GM19395 (cell line): ENCODE data around the gene HDAC4.

Experiments
- ATAC-seq: cut with Tn5 transposase; IDR thresholded peaks from one replicate; pipeline ENCODE4 v1.9.1; 2021; ENCODE audit warnings: mild to moderate bottlenecking, moderate library complexity; ENCODE audit not compliant: unreplicated experiment

Gene HDAC4

GRCh38 chr2:239370876-239371725 is 29.7 kb downstream of the HDAC4 start:
- ATAC-seq = no peak

GRCh38 chr2:239370403-239370802 is 30.4 kb downstream of the HDAC4 start:
- no peak for ATAC-seq

DNA sequence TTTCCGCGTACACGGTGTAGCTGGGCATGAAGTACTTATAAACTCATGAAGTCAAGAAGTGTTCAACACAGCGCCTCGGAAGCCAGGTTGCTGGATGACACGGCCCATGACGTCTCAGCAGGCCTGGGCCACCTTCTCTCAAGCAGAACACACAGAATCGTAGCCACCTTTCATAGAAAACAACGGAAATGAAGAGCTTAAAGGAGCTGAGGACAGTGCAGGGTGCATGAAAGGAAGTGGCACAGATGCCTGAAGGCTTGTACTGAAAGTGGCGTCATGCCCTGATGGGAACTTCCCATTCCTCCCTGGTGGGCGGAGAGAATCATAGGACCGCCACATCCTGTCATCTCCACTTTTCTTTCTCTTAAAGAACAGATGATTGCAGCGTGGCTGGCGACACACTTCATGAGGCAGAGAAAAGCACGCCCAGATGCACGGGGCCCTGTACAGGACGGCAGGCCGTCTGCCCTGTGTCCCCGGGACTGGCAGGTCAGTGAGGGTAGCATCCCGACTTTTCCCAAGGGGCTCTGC is 31.1 kb downstream of the HDAC4 start:
- peak; percentile 89 for ATAC-seq

DNA sequence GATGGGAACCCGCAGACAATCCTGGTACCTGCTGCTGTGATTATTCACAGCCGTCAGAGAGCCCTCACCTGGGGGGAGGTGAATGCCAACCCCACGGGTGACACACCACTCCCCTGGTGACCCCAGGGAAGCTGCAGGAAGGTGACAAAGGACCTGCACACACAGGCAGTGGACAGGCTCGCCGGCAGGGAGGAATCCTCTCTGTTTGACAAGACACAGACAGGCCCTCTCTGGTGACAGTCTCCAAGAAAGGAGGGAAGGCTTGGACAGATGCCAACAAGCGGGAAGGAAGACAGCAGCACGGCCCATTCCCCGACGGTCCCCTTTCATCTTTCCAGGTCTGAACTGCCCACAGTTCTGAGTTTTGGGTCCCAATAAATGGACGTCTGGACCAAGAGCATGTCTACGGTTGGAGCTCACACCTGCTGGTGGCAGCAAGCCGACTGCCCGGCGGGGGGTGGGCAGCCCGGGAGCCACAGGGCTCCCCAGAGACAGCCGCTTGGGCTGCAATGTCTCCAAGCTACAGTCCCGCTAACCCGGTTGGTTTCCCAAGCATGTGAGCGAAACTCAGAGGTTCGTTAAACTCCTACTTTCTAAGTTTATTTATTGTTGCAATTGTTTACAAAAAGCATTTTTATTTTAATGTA is 31.8 kb downstream of the HDAC4 start:
- peak; percentile 18 for ATAC-seq

- ATAC-seq = no peak
Measured at GRCh38 chr2:239368321-239368720, 32.5 kb downstream of the HDAC4 start.

- ATAC-seq = no peak
Measured at GRCh38 chr2:239366740-239367139, 34.1 kb downstream of the HDAC4 start.

- no peak for ATAC-seq
Measured at GRCh38 chr2:239365782-239366435, 34.9 kb downstream of the HDAC4 start.

GRCh38 chr2:239365071-239365781 is 35.6 kb downstream of the HDAC4 start:
- no peak for ATAC-seq

DNA sequence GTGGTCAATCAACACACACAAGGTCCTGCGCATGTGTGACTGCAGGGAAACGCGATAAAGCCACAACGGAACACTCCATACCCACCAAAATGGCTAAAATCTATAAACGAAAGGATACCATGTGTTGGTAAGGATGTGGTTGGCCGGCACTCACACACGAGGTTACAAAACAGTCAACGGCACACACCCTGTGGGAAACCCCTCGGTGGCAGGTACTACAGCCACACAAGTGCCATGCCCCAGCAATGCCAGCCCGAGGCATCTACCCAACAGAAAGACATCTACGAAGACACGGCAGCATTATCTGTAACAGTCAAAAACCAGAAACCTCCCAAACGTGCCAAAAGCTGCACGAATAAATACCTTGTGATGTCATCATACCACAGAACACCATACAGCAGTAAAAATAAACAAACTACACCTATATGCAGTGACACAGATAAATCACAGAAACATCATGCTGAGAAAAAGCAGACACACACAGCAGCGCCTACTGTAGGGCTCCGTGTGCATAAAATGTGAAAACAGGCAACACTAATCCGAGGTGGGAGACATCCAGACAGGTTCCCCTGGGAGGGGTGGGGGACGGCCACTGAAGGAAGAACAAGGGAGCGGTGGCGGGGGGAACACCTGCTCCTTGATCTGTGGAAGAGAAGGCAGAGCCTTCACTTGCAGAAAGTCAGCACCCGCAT is 36.7 kb downstream of the HDAC4 start:
- ATAC-seq = no peak

GRCh38 chr2:239362507-239362906 is 38.3 kb downstream of the HDAC4 start:
- no peak for ATAC-seq

- ATAC-seq = no peak
Measured at GRCh38 chr2:239361311-239361642, 39.5 kb downstream of the HDAC4 start.

- ATAC-seq = no peak
Measured at GRCh38 chr2:239360421-239361310, 40.2 kb downstream of the HDAC4 start.

DNA sequence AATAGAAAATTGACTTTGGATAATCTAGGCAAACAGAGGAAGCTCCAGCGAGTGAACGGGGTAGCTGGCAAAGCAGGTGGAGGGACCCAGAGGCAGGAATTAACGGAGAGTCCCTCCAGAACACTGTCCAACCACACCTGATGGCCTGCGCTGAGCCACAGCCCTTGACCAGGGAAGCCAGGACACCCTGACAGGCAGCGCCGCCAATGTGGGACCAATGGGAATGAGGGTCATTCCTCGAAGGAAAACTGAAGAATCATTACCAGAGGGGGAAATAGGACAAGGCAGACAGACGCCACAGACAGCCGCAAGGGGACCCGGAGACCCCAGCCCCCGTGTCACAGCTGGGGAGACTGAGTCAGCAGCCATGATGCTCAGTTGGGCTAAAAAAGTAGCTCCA is 40.8 kb downstream of the HDAC4 start:
- ATAC-seq = no peak

DNA sequence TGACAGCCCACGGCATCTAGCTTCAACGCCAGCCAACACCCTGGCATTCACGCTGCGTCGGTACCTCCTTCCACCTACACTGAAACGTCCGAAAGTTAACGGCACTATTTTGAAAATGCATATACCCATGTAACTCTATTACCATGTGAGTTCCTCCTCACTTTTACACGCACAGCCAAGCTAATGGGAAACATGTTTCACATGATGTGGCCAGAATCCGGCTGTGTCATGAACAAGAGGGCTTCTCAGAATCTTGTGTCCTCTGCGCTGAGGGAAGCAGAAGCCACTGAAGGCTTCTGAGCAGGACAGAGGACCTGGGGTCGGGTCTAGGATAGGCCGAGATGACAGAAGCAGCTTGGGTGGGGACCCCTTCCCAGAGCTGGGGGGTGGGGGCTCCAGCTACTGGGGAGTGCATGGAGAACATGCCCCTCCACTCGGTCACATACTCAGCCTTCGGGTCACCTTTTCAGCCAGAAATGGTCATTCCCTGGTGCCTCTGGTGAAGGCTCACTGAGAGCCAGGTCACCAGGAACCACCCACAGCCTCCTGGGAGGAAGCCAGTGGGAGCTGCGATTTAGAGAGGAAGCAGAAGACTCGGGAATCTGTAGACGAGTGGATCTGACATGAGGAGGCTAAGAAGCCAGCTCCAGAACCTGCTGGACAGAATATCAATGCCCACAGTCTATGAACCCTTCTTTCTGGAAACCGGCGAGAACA is 41.5 kb downstream of the HDAC4 start:
- no peak for ATAC-seq

DNA sequence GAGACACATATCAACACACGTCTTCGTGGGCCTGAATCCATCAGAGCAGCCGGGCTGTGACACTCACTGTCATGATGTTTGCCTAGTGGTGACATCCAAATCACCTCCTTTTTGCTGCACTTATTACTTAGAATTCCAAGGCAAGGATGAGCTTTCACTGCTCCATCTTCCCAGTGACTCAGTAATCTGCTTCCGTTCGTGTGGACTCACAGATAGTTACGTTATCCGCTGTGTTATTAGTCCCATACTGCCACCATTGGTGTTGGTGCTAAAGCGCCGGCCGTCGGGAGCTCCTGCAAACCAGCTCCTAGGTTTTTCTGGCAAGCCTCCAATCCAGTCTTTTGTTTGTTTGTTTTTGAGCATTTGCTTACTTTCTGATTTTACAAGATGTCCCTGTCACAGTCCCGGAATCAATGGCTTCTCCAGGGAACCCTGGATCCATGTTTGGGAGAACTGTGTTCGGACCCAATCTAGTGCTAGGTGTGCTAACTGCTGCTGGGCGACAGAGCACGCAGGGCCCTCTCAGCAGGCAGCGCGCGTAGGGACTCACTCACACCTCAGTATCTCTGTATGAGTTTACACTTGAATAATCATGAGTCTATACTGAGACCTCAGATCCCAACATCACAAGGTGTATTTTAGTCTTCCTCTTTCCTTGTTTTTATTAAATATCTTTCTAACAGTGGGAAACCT is 42.6 kb downstream of the HDAC4 start:
- ATAC-seq = no peak

- ATAC-seq = no peak
Measured at GRCh38 chr2:239355724-239356123, 45.1 kb downstream of the HDAC4 start.

DNA sequence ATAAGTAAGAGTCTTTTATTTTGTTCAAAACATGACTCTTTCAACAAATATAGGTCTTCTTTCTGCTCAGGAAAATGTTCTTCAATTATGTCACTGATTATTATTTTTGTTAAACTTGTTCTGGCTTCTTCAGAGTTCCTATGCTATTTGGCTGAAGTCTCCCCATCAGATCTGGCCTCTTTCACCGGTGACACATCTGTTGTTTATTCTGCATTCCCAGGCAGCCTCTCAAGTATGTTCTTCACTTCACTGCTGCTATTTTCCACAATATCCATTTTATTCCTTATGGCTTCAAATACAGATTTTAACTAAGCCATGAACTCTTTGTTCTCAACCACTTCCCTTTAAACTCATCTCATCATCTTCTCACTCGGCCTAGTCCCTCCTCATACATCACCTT is 45.7 kb downstream of the HDAC4 start:
- no peak for ATAC-seq

DNA sequence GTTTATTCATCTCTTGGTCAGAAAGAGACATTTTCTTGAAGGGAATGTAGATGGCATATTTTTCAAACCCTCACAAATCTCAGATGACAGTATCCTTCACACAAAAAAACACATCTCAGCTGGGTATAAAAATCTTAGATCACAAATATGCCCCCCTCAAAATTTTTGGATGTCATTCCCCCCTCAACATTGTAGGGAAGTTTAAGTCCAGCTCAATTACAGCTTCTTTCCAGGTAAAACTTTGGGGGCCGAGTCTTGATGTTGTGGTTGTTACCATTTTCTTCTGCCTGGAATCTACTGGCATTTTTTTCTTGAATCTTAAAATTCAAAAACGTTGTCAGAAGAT is 46.1 kb downstream of the HDAC4 start:
- ATAC-seq = no peak
